Smooth muscle cell of the brain vasculature (primary cell): Measurements from ENCODE around the gene COPS6.

Experiments used
- DNase-seq: peaks from one replicate; pipeline ENCODE4 v3.0.0-alpha.2; 2012; ENCODE audit warnings: low read depth, low spot score

The COPS6 gene

GRCh38 chr7:100079024-100079560 is 9.7 kb upstream of the COPS6 start:
- DNase-seq = no peak

DNA sequence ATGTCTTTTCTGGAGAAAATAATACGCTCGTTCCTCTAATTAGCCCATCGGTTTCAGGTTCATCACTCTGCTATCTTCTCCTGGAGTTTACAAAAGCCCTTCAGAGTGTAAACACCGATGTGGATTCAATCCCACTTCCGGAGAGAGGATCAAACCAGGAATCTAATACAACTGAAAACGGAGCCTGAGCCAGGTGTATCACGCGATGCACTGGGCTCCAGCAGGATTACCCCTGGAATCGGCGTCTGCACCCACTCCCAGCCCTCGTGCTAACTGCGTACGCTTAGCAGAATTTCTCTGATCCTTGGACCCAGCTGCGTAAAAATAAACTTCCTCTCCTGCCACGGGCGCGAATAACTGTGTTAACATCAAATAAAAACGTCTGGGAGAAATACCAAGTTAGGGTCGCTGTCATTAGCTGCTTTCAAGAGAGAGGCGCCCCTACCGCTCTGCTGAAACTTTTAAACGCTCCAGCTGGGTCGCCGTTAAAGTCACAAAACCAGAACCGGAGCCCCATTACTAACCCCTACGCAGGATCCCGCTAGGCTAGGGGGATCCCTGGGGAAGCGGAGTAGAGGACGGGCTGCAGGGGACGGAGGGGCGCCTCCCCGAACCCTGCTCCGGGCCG is 7.7 kb upstream of the COPS6 start:
- DNase-seq = no peak

- peak; percentile 96 for DNase-seq
Observed at GRCh38 chr7:100081535-100082102, 7.2 kb upstream of the COPS6 start, which contains the start of gene ZNF3. Gene ZNF3, minus strand, starts transcription at chr7:100081723. Its CDS starts 4,366 bp downstream, at chr7:100077357.

GRCh38 chr7:100082978-100083377 is 5.8 kb upstream of the COPS6 start:
- DNase-seq = no peak

DNA sequence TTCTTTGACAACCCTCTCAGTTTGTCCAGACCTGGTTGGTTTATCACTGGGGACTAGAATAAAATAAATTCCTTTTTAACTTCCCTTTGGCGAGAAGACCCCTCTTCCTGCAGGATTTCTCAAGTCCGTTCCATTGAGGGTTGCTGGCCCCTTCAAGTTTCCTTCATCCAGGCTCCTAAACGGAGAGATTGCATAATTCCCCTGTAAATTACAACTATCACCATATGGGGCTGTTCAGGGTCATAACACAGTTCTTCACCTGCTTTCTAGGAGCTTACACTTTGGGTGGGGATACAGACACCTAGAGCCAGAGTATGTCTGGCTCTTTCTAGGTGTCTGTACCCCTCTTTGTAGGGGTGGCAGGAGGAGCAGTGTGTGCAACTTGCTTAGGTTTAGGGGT is 3.3 kb upstream of the COPS6 start:
- DNase-seq = no peak

DNA sequence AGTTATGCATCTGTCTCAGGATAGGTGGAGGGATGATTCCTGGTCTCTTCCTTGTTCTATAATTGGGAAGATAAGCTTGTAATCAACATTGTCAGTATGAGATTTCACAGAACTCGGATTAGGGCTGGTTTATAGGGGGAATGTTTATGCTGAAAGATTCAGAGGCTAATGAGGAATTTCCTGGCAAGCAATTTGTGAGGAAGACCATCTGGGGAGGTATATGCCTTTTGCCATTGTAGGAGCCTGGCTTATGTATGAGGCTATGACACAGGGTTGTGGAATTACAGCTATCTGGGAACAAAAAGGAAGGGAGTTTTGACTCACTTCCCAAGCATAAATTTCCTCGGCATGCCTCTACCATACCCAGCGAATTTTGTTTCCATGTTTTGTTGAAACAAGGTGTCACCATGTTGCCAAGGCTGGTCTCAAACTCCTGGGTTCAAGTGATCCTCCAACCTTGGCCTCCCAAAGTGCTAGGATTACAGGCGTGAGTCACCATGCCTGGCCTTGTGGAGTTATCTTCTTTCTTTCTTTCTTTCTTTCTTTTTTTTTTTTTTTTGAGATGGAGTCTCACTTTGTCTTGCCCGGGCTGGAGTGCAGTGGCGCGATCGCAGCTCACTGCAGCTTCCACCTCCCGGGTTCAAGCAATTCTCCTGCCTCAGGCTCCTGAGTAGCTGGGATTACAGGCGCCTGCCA is 1.6 kb upstream of the COPS6 start:
- DNase-seq = no peak

DNA sequence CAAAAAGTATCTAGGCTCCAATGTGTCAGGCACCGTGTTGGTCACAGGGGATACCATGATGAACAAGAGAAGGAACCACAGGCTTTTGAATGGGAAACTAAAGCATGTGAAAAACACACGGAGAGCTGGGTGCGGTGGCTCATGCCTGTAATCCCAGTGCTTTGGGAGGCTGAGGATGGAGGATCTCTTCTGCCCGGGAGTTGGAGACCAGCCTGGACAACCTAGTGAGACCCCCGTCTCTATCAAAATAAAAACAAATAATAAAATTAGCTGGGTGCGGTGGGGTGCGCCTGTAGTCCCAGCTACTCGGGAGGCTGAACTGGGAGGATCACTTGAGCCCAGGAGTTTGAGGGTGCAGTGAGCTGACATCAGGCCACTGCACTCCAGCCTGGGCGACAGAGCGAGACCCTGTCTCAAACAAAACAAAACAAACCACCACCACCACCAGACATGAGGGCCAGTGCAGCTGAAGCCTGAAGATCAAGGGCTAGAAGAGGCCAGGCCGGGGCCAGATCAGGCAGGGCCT is 611 bp upstream of the COPS6 start:
- DNase-seq = no peak

DNA sequence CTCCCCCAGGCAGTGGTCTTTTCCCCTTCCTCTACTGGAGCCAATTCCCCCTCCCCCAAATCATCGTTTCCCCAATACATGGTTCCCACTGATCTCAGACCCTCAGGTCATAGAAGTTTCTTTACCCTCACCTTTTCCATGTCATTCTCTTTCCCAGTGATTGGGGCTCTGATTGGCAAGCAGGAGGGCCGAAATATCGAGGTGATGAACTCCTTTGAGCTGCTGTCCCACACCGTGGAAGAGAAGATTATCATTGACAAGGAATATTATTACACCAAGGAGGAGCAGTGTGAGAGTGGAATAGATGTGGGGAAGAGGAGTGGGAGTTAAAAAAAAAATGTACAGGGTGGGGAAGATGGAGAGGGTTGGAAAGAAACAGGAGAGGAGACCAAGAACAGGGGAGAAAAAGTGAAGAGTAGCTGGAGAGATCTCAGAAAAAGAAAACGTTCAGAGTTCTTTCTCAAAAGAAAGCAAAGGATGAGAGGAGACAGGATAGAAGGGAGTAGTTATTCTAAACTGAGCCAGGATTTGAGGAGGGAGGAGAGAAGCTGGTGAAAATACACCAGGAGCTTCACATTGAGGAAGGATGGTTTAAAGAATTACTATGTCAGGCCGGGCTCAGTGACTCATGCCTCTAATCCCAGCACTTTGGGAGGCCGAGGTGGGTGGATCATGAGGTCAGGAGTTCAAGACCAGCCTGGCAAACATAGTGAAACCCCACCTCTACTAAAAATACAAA is 858 bp downstream of the COPS6 start:
- DNase-seq = no peak

DNA sequence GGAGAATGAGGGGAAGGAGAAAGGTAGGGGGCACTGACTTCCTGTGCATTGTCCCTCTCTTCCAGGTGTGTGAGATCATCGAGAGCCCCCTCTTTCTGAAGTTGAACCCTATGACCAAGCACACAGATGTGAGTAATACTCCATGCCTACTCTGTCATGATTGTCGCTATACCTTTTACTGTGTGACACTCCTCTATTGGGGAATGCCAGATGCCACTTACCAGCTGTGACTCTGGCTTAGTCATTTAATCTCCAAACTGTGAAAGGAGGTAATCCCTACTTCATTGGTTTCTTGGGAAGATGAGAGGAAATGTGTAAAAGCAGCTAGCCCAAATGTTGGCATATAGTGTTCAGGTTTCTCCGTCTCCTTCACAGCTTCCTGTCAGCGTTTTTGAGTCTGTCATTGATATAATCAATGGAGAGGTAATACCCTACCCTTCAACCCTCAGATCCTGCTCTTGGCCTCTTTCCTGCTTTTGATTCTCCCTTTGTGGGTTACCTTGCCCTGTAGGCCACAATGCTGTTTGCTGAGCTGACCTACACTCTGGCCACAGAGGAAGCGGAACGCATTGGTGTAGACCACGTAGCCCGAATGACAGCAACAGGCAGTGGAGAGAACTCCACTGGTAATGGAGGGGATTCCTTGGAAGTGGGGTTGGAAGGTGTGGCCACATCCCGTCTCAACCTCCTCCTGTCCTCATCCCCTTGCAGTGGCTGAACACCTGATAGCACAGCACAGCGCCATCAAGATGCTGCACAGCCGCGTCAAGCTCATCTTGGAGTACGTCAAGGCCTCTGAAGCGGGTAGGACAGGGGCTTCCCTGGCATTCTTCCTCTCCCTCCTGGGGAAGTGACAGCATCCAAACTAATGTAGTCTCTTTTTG is 2.0 kb downstream of the COPS6 start:
- no peak for DNase-seq

GRCh38 chr7:100091411-100092181 is 2.8 kb downstream of the COPS6 start:
- DNase-seq = no peak

- no peak for DNase-seq
Observed at GRCh38 chr7:100093054-100093453, 4.3 kb downstream of the COPS6 start.

DNA sequence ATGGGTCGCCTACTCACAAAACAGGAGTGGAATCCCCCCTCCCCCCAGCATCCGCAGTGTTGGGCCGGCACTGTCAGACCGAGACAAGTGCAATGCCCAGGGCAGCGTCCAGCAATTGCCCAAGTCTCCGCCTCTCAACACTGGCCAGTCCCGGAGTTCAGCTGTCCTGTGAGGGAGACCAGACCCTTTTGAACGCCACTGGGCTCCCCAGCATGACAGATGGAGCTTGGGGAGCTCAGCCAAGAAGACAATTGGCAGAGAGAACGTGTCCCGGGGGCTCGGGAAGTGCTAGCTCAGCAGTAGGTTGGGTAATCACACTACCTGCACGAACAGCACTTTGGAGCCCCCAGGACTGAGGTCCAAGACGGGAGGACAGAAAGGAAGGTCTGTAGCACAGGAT is 4.7 kb downstream of the COPS6 start:
- no peak for DNase-seq

- no peak for DNase-seq
Observed at GRCh38 chr7:100093925-100094486, 5.2 kb downstream of the COPS6 start.

- no peak for DNase-seq
Observed at GRCh38 chr7:100095289-100095688, 6.5 kb downstream of the COPS6 start.

GRCh38 chr7:100095704-100096103 is 6.9 kb downstream of the COPS6 start:
- DNase-seq = no peak

DNA sequence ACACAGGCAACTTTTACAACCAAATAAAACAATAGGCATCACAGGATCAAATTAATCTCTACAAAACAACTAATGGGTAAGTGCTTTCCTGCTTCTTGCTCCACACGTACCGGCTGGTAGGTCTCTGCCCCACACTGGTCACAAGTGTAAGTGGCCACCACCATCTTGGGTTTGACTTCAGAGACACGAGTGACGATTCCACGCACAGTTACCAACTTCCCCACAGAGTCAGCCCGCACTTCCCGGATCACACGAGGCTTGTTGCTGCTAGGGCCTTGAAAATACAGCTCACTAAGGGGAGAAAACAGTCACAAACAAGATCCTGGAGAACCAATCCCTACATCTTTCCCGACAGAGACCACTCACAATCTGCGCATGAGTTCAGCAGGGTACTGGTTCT is 10.1 kb downstream of the COPS6 start:
- DNase-seq = no peak

GRCh38 chr7:100099452-100099851 is 10.7 kb downstream of the COPS6 start:
- no peak for DNase-seq

GRCh38 chr7:100100420-100101015 is 11.7 kb downstream of the COPS6 start:
- peak; percentile 92 for DNase-seq
